Left ventricle myocardium inferior (tissue), 1 donor: ENCODE results near the gene NEAT1. TPM values are rescaled to one million over a fixed set of nuclear protein-coding genes. Genes with fewer than 3 reads are reported as not detected.

Experiments
- DNase-seq: peaks from one replicate; pipeline ENCODE4 v3.0.0-alpha.2; 2020
- H3K27ac ChIP-seq: fragments of 200-600 bp; replicated peaks from 2 replicates; pipeline ENCODE4 v1.8.0; 2021
- H3K27me3 ChIP-seq: fragments of 200-600 bp; 2 replicates; pipeline ENCODE4 v1.8.0; 2021; ENCODE audit warnings: low read depth
- H3K36me3 ChIP-seq: fragments of 200-600 bp; 2 replicates; pipeline ENCODE4 v1.8.0; 2021
- H3K4me1 ChIP-seq: fragments of 200-600 bp; 2 replicates; pipeline ENCODE4 v1.8.0; 2021
- H3K4me3 ChIP-seq: fragments of 200-600 bp; 2 replicates; pipeline ENCODE4 v1.8.0; 2021; ENCODE audit warnings: mild to moderate bottlenecking, moderate library complexity
- H3K9me3 ChIP-seq: fragments of 200-600 bp; replicated peaks from 2 replicates; pipeline ENCODE4 v1.8.0; 2021
- CTCF ChIP-seq: fragments of 200-600 bp; IDR thresholded peaks from 2 replicates; pipeline ENCODE4 v1.8.0; 2021; ENCODE audit warnings: antibody characterized with exemption, mild to moderate bottlenecking, borderline replicate concordance
- intact Hi-C: fragments of 100-400 bp; cut with micrococcal nuclease; formaldehyde crosslinking; loops from one replicate; pipeline ENCODE4 v1.11.0; 2022
- total RNA-seq: library from RNA; stranded (reverse); fragmentation: NEBNext Ultra II Directional; extraction: Animal tissue kit (Norgen Biotek cat#: 25700); gene quantifications from one replicate; pipeline ENCODE4 v1.2.1, GENCODE V29; 2021
- donor health status: DM: no; HTN: yes; CAD: no; lungs with severe emphysema.

NEAT1 gene
- total RNA-seq, 1 donor from 2014 or later: 405 TPM

GRCh38 chr11:65401073-65401802 is 21.4 kb upstream of the NEAT1 start:
- peaks cover 73% of the 10 kb centered on the region for H3K36me3 ChIP-seq
- DNase-seq: no peak
- intact Hi-C loops: no loop called here
- H3K4me3 ChIP-seq: no peak overlapping the region
- no peak for TF ChIP-seq CTCF
- peaks cover 20% of the 10 kb centered on the region for H3K4me1 ChIP-seq
- H3K27me3 ChIP-seq: no peaks in the 10 kb centered on the region
- no peak overlapping the region for H3K27ac ChIP-seq
- no peaks in the 10 kb centered on the region for H3K9me3 ChIP-seq

GRCh38 chr11:65401803-65402248 is 20.8 kb upstream of the NEAT1 start:
- intact Hi-C loops: no loop called here
- H3K36me3 ChIP-seq: peaks cover 79% of the 10 kb centered on the region
- no peak for TF ChIP-seq CTCF
- no peak overlapping the region for H3K27ac ChIP-seq
- no peaks in the 10 kb centered on the region for H3K27me3 ChIP-seq
- peaks cover 19% of the 10 kb centered on the region for H3K4me1 ChIP-seq
- H3K4me3 ChIP-seq: no peak overlapping the region
- H3K9me3 ChIP-seq: no peaks in the 10 kb centered on the region
- no peak for DNase-seq

GRCh38 chr11:65402790-65403189 is 19.8 kb upstream of the NEAT1 start:
- TF ChIP-seq CTCF: no peak
- H3K36me3 ChIP-seq: peaks cover 79% of the 10 kb centered on the region

GRCh38 chr11:65403607-65404121 is 18.9 kb upstream of the NEAT1 start:
- Histone ChIP-seq H3K9me3 (no peaks in the 10 kb centered on the region), H3K27me3 (no peaks in the 10 kb centered on the region), H3K36me3 (peaks cover 79% of the 10 kb centered on the region), H3K4me3 (no peak overlapping the region), H3K4me1 (peaks cover 19% of the 10 kb centered on the region), H3K27ac (peak overlapping the region; percentile 75)
- no peak for DNase-seq
- intact Hi-C loops: no loop called here
- no peak for TF ChIP-seq CTCF

More at GRCh38 chr11:65402790-65403189, 19.8 kb upstream of the NEAT1 start:
- no peaks in the 10 kb centered on the region for H3K9me3 ChIP-seq
- no peak overlapping the region for H3K4me3 ChIP-seq
- intact Hi-C loops: no loop called here
- H3K27me3 ChIP-seq: no peaks in the 10 kb centered on the region
- no peak for DNase-seq
- no peak overlapping the region for H3K27ac ChIP-seq
- peaks cover 19% of the 10 kb centered on the region for H3K4me1 ChIP-seq

GRCh38 chr11:65404210-65404609 is 18.4 kb upstream of the NEAT1 start:
- DNase-seq: no peak
- TF ChIP-seq CTCF: no peak
- H3K4me3 ChIP-seq: no peak overlapping the region
- peak overlapping the region; percentile 75 for H3K27ac ChIP-seq
- H3K9me3 ChIP-seq: no peaks in the 10 kb centered on the region
- H3K4me1 ChIP-seq: peaks cover 19% of the 10 kb centered on the region
- intact Hi-C loops: no loop called here
- no peaks in the 10 kb centered on the region for H3K27me3 ChIP-seq
- peaks cover 80% of the 10 kb centered on the region for H3K36me3 ChIP-seq
